HG02623 (cell line): Measurements from ENCODE around the gene NID1.

Source experiments
- ATAC-seq: cut with Tn5 transposase; IDR thresholded peaks from one replicate; pipeline ENCODE4 v1.9.1; 2021; ENCODE audit warnings: moderate library complexity; ENCODE audit not compliant: unreplicated experiment

Gene NID1, protein sequence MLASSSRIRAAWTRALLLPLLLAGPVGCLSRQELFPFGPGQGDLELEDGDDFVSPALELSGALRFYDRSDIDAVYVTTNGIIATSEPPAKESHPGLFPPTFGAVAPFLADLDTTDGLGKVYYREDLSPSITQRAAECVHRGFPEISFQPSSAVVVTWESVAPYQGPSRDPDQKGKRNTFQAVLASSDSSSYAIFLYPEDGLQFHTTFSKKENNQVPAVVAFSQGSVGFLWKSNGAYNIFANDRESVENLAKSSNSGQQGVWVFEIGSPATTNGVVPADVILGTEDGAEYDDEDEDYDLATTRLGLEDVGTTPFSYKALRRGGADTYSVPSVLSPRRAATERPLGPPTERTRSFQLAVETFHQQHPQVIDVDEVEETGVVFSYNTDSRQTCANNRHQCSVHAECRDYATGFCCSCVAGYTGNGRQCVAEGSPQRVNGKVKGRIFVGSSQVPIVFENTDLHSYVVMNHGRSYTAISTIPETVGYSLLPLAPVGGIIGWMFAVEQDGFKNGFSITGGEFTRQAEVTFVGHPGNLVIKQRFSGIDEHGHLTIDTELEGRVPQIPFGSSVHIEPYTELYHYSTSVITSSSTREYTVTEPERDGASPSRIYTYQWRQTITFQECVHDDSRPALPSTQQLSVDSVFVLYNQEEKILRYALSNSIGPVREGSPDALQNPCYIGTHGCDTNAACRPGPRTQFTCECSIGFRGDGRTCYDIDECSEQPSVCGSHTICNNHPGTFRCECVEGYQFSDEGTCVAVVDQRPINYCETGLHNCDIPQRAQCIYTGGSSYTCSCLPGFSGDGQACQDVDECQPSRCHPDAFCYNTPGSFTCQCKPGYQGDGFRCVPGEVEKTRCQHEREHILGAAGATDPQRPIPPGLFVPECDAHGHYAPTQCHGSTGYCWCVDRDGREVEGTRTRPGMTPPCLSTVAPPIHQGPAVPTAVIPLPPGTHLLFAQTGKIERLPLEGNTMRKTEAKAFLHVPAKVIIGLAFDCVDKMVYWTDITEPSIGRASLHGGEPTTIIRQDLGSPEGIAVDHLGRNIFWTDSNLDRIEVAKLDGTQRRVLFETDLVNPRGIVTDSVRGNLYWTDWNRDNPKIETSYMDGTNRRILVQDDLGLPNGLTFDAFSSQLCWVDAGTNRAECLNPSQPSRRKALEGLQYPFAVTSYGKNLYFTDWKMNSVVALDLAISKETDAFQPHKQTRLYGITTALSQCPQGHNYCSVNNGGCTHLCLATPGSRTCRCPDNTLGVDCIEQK

DNA sequence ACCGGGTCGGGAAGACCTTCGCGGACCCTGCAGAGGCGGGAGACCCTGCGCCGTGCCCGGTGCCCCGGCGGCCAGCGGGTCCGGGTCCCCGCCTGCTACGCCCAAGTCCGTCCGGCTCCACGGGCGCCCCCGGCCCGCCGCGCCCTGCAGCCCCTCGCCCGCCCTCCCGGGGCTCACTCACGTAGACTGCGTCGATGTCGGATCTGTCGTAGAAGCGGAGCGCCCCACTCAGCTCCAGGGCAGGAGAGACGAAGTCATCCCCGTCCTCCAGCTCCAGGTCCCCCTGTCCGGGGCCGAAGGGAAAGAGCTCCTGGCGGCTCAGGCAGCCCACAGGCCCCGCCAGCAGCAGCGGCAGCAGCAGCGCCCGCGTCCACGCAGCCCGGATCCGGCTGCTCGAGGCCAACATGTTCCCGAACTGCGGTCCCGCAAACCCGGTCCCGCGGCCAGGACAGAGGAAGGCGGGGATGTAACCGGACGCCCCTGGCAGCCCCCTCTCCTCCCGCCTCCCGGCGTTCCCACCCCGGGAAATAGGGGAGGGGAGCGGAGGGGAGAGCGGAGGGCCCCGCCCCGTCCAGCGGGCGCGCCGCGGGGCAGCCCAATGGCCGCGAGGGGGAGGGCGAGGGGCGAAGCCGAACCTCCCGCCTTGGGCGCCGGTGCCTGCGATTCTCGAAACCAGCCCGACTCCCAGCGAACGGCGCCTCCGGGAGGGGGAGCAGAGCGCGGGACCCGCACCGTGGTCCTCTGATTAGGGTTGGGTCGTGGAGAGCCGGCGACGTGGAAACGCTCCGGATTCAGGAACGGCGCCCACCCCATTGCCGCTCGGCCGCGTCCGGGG lies at the start of gene NID1:
Gene NID1 (minus strand): TSS at position 417 of the 835 bp plus-strand sequence. CDS start 11 bp downstream, at position 406.
- no peak for ATAC-seq

DNA sequence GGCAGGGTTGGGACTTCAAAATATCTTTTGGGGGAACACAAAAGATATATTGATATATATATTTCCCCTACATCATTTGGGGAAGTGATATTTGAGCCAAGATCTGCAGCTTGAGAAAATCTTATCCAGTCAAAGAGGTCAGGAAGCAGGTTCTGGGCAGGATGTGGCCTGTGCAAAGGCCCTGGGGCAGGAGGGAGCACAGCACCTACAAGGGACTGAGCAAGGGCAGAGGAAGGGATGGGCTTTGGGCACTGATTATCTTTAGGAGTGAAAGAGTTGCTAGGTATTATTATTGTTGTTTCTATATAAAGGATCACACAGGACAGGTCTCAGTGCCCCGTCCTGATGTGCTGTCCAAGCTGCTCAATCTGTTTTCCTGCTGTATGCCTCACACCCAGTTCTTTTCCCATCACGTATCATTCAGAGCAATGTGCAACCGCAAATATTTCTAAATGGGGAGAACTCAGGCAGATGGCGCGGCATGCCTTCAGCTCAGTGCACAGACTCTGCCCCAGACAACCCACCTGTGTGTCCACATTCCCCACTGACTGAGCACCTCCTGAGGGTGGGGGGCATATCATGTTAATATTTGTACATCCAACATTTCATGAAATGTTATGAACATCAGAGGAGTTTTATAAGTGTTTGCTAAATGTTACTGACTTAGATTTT lies 49.3 kb upstream of the NID1 start:
- no peak for ATAC-seq

DNA sequence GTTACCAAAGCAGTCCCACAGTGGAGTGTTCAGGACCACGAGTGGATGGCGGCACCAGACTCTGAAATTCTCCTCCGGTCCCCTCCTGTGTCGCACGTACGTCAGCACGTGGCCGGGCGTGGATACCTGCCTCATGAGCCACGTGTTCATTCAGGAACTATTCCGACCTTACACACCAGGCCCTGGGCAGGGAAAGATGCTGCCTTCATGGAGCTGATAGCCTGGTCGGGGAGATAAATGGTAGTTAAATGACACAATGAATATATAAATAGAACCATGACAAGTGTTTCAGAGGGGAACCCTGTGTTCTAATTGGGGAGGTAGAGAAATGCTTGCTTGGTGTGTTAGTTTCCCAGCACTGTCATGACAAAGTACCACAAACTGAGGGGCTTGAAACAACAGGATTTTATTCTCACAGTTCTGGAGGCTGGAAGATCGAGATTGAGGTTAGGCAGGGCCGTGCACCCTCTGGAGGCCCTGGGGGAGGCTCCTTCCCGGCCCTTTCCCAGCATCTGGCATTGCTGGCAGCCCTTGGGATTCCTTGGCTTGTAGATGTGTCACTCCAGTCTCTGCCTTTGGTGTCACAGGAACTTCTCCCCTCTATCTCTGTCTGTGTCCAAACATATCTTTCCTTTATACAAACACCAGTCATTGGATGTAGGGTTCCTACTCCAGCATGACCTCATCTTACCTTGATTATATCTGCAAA lies 48.6 kb upstream of the NID1 start:
- ATAC-seq, result no peak

DNA sequence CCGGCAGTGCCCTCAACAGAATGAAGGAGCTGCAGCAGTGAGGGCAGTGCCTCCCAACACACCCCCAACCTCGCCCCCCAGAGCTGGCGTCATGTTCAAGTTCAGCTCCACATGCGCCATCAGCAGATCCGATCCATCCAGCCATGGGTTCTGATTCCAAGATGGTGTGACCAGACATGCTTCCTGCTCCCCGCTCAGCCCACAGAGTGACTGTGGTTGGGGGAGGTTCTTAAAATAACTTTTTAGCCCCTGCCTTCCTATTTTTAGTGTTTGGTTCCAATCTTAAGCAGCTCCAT lies 47.4 kb upstream of the NID1 start:
- ATAC-seq, result no peak

DNA sequence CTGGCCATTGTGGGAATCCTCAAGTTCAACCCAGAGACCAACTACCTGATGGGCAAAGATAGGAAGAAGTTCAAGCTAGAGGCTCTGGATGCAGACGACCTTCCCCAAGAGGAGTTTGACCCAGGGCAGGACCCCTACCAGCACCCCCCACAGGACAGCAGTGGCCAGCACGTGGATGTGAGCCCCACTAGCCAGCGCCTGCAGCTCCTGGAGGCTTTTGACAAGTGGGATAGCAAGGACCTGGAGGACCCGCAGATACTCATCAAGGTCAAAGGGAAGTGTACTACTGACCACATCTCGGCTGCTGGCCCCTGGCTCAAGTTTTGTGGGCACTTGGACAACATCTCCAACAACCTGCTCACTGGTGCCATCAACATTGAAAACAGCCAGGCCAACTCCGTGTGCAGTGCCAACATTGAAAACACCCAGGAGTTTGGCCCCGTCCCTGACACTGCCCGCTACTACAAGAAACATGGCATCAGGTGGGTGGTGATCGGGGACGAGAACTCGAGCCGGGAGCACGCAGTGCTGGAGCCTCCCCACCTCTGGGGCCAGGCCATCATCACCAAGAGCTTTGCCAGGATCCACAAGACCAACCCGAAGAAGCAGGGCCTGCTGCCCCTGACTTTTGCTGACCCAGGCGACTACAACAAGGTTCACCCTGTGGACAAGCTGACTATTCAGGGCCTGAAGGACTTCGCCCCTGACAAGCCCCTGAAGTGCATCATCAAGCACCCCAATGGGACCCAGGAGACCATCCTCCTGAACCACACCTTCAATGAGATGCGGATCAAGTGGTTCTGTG lies 46.8 kb upstream of the NID1 start:
- ATAC-seq, result no peak

DNA sequence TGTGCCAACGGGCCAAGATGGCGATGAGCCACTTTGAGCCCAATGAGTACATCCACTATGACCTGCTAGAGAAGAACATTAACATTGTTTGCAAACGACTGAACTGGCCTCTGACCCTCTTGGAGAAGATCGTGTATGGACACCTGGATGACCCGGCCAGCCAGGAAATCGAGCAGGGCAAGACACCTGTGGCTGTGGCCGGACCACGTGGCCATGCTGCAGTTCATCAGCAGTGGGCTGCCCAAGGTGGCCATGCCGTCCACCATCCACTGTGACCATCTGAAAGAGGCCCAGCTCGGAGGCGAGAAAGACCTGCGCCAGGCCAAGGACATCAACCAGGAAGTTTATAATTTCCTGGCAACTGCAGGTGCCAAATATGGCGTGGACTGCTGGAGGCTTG lies 45.2 kb upstream of the NID1 start:
- ATAC-seq, result no peak

DNA sequence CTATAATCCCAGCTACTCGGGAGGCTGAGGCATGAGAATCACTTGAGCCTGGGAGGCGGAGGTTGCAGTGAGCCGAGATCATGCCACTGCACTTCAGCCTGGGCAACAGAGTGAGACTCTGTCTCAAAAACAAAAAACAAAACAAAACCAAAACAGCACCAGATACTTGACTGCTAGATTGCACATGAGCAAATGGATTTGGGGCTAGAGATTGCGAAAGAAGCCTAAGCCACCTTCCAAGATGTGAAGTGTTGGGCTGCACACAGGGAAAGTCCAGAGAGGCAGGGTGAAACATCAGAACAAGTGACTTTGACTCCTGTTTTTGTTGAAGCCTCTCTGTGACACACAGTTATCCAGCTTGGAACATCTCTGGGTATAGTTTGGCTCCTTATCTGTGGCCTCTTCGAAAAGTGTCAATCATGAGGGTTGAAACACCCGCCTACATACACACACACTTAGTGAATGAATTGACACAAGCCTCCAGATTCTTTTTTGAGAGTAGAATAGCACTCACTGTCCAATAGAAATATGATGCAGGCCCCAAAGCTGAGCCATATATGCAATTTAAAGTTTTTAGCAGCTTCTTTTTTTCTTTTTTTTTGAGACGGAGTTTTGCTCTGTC lies 43.2 kb upstream of the NID1 start:
- no peak for ATAC-seq

DNA sequence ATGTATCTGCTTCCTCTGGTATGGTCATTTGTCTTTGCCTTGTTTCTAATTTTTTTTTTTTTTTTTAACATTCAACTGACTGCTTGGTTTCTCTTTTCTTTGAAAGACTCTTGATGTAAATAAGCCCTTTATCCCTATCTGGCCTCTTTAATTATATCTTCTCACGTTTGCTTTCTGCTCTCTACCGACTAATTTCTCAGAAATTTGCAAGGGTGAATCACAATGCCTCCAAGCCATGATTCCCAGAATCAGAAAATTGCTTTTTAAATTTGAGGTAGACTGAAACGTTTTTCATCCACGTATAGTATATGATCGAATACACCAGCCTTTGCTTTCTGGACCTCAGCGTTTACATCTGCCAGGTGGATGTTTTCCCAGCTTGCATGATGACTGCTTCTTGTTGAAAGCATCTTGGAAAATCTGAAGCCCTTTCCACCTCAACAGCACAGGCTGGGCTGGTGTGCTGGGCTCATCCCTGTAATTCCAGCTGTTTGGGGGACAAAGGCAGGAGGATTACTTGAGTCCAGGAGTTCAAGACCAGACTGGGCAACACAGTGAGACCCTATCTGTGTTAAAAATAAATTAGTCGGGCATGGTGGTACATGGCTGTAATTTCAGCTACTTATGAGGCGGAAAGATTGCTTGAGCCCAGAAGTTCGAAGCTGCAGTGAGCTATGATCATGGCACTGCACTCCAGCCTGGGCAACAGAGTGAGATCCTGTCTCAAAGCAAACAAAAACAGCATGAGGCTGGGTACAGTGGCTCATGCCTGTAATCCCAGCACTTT lies 42.4 kb upstream of the NID1 start:
- ATAC-seq, result no peak

DNA sequence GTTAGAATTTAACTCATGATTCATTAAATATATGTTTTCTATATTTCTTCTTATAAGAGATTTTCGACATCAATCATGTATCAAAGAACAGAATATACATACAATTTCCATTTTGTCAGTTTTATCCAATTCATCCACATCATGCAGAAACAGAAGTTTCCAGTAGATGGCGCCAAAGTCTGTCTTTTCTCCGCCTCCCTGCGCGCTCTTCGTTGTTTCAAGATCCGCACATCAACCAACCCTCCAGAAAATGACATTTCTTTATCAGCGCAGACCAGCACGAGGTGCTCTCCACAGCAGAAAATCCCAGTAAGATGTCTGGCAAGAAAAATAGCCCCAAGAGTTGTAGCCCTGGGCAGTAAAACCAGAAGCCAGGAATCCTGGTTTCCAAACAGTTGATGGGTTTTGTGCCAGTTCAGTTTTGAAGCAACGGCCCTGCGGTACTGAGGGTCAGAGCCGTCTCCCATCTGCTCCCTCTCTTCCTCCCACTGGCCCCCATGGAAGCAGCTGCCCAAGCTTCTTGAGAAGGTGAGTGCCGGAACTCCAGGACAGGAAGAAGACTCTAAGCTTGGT lies 38.8 kb upstream of the NID1 start:
- ATAC-seq, result no peak

DNA sequence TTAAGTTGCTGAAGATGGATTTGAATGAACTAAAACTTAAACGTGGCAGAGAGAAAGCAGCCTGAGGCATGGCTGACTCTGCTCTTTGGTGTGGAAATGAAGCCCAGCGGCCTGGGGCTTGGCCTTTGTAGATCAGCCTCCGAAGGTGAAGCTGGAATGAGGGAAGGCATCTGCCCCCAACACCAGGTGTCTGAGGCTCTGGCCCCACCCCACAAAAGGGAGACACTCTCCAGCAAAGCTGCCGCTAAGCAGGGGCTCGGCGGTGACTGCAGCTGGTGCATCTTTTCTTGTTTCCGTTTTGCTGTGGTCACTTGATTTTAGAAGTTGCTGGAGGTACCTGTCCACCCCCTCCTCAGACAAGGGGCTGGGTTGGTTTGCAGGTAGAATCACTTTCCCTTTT lies 38.2 kb upstream of the NID1 start:
- ATAC-seq, result no peak

DNA sequence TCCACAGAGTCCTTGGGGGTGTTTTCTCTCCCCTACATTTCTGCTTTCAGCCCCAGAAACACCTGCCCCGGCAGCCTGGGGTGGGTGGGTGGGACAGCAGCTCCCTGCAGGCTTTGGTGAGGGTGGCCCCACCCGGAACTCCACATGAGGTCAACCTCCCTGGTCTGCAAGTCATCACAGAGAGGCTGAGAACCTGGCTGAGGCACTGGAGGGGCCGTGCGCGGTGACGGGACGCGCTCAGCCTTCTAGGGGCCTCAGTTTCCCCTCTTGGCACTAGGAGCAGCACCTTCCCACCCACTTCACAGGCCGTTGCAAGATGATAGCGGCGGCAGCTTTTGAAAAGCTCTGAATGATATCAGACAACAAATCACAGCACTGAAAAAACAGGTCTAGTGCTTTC lies 37.7 kb upstream of the NID1 start:
- no peak for ATAC-seq

DNA sequence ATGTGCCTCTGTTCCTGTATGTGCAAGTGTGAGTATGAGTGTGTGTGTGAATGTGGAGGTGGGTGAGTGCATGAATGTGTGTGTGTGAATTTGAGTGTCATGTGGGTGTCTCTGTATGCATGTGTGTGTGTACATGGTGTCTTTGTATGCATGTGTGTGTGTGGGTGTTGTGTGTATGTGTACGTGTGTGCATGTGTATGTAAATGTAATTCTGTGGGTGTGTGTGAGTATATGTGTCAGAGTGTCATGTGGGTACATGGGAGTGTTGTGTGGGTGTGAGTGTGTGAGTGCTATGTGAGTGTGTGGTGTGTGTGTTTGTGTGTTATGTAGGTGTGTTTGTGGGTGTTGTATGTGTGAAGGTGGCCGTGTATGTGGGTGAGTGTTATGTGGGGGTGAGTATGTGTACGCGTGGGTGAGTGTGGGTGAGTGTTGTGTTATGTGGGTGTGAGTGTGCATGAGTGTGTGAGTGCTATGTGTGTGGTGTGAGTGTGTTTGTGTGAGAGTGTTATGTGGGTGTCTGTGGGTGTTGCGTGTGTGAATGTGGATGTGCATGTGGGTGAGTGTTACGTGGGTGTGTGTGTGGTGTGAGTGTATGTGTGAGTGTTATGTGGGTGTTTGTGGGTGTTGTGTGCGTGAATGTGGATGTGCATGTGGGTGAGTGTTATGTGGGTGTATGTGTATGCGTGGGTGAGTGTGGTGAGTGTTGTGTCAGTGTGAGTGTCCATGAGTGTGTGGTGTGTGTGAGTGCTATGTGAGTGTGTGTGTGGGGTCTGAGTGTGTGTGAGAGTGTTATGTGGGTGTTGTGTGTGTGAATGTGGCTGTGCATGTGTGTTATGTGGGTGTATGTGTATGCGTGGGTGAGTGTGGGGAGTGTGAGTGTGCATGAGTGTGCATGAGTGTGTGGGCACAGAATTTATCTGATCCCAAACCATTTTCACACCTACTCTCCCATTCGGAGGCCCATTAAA lies 36.6 kb upstream of the NID1 start:
- no peak for ATAC-seq

DNA sequence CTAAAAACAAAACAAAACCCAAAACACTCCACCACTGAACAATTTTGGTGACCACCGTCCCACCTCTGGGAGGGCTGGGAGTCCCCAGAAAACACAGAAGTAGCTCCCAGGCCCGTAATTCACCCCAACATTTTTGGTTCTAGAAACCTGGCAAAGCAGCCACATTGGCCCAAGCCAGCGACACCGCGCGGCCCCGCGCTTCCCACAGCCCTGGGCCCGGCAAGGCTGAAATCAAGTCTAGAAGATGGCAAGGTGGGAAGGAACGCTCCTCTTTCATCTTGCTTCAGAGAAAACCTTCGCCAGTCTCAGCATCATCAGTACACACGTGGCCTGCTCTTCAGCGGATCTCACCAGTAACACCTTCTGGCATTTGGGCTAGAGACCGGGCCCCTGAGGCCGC lies 35.9 kb upstream of the NID1 start:
- no peak for ATAC-seq

DNA sequence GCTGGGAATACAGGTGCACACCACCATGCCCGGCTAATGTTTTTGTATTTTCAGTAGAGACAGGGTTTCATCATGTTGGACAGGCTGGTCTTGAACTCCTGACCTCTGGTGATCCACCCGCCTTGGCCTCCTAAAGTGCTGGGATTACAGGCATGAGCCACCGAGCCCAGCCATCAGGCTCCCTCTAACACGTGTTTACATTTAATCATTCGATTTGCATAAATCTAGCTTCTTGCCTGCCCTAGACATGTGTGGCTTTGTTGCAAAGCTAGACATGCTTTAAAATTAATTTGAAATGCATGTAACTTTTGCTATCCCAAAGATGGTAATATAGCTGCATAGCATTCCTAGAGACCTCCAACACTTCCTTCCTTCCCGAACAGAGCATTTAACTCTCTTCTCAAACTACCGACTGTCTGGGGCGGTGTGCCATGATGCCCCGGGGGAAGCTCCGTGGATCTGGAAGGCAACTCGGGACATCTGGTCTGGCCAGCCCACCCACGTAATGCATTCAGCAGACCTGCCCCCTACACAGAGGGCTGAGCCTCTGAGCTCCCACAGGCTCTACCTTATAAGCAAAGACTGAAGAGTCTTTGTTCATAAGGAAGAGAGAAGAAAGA lies 34.6 kb upstream of the NID1 start:
- no peak for ATAC-seq

DNA sequence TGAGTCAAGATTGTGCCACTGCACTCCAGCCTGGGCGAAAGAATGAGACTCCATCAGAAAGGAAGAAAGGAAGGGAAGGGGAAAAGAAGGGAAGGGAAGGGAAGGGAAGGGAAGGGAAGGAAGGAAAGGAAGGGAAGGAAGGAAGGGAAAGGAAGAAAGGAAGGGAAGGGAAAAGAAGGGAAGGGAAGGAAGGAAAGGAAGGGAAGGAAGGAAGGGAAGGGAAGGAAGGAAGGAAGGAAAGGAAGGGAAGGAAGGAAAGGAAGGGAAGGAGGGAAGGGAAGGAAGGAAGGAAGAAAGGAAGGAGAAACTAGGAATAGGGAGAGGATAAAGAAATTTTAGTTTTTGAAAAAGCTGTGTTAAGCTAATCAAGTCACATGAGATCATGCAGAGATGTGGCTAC lies 33.4 kb upstream of the NID1 start:
- no peak for ATAC-seq
